Hindlimb muscle (tissue), 1 donor: ENCODE data around the gene GTF3C1. TPM values are rescaled to one million over a fixed set of nuclear protein-coding genes. Genes with fewer than 3 reads are reported as not detected.
"Not testable (repeated sequence)": the region's sequence is repeated elsewhere in the genome, so short reads cannot be mapped to it uniquely, and the experiment has no call there.

Source experiments
- DNase-seq: peaks from one replicate; pipeline ENCODE4 v3.0.0-alpha.2; 2013
- polyA plus RNA-seq: library from polyadenylated mRNA; unstranded; fragments of 120-200 nt; gene quantifications from one replicate; pipeline ENCODE4 v1.2.1, GENCODE V29; 2013; ENCODE audit not compliant: insufficient read length

GTF3C1 gene
- polyA plus RNA-seq, 1 donor: 53.4 TPM

DNA sequence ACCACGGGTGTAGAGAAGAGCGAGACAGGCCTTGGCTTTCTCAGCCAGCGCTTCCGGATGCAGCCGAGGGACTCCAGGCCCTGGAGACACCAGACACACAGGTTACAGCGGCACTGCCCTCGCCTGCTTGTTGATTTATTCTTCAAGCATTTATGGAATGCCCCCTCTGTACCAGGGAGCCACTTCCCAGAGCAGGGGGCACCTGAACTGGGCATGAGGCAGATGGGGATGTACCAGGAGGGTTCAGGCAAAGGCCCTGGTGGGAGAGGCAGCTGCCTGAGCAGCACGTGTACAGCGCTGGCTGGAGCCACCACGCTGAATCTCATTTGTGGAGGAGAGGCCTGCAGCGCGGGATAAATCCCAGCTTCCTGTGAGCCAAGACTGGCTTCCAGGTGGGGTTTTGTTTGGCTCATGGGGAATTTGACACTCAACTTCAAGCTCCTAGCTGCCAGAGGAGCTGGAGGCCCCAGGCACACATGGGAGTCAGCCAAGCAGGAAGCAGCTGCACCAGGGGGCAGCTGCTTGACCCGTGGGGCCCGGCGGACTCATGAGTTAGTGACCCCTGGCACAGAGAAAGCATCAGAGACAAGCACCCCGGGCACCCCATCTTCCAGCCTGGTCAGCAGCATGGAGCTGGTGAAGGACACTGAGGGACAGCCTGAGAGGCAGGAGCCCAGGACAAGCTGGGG is 88.1 kb downstream of the GTF3C1 start:
- peak; percentile 36 for DNase-seq

DNA sequence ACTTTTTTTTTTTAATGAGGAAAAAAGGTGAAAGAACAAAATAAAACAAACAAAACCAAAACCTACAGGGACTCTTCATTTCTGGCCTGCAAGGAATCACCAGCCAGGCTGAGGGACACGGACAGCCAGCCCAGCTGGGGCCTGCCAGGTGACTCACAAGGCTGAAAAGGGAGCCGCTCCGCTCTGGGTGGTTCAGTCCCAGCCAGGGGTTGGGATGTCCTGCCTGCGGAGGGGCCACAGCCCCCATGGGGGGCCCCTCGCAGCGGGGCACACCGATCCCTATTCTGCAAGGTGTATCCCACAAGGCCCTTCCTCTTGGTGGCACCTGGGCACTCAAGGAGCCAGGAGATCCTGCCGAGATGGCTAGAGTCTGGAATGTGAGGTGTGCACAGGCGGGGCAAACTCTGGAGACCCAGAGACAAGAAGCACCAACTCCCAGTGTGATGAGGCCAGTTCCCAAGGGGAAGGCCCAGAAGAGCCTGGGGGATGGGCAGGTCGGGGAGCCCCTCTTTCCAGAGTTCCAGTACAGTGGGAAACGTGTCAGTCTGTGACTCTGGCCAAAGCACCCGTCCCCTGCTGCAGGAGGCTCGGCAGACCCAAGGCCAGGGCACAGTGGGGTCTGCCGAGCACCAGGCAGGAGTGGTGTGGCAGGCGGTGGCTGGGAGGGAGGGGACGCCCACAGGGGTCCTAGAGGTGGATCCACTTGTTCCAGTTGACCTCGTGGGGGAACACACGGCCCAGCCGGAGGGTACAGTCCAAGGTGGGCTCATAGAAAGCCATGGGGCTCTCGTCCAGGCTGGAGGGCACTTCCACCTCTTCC is 88.8 kb downstream of the GTF3C1 start:
- DNase-seq: no peak

DNA sequence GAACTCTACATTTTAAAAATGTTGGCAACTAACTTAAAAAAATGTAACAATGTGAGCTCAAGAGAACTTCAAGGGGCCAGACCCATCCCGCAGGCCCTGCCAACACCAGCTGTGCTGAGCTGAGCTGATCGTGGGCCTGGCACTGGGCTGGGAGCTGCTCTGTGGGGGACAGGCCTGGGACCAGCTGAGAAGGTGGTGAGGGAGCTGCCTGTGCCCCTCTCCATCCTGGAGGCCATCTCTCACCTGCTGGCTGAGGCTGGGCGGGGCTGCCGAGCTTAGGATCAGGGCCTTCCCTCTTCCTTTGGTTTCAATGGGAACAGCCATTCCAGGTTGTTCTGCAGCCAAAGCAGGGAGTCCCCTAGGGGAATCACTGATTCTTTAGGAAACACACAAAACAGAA is 89.5 kb downstream of the GTF3C1 start:
- DNase-seq: no peak

DNA sequence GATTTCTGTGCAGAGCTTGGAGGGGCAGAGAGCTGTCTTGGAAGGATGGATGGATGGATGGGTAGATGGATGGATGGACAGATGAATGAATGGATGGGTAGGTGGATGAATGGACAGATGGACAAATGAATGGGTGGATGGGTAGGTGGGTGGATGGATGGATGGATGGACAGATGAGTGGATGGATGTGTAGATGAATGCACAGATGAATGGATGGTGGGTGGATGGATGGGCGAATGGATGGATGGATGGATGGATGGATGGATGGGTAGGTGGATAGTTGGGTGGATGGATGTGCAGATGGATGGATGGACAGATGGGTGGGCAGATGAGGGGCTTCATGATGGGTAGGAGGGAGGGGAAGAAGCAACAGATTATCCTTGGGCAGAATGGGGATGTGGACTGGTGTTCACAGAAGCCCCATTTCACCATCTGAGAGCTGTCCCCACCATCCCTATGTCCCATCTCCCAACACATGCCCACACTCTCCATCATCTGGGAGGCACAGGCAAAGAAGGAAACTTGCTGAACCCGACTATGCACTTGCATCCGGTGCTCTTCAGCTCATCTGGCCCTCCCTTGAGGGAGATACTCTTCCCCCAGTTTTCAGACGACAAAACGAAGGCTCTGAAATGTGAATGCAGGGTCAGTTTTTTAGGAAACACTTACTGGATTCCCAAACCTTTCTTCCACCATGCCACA is 90.6 kb downstream of the GTF3C1 start:
- no peak for DNase-seq

DNA sequence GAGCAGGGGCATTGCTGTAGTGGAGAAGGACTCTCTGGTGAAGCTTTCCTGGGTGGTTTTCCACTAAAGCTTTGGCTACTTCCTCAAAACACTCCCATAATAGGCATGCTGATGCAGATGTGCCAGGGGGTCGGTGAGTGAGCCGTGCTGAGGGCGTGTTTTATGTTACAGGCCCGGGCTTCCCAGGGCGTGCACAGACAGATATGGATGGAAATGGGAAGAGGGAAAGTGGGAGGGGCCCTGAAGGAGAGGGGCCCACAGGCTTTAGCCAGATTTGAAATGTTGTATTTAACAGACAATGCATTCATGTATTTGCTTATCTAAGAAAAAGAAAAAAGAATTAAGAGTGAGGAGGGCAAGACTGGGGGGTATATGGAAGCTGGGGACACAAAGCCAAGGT is 91.5 kb downstream of the GTF3C1 start:
- DNase-seq: no peak

DNA sequence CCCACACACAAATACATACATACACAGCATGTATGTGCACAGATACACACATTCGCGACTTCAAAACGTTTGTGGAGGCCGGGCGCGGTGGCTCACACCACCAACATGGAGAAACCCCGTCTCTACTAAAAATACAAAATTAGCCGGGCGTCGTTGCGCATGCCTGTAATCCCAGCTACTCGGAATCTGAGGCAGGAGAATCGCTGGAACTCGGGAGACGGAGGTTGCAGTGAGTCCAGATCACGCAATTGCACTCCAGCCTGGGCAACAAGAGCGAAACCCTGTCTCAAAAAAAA is 92.2 kb downstream of the GTF3C1 start:
- not testable (repeated sequence) for DNase-seq

DNA sequence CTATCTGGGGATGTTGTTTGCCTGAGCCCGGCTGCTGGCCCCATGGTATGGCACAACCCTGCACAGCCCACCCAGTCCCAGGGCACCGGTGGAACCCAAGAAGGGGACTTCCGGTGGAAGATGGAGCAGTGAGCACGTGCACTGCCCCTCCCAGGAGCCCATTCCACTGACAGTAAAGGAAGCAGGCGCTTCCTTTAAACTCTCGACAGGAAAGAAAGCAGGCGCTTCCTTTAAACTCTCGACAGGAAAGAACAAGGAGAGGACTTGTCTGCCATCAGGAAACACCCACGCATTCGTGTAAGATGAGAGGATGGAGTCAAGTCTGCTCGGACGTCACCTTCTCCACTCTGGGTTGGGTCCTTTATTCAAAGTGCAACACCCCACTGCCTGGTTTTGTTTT is 94.0 kb downstream of the GTF3C1 start:
- DNase-seq: no peak

DNA sequence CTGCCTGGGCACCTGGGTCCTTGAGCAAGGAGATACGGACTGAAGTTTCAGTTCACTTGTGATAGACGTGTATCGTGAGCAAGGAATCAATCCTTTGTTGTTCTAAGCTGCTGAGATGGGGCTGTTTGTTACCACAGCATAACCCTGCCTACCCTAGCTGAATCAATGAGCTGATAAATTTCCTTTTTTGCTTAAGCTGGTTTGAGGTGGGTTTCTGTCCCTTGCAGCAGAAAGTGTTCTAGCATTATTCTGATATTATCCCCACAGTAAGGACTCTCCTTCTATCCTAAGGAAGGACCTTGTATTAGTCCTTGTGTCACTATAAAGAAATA is 96.3 kb downstream of the GTF3C1 start:
- DNase-seq: no peak

DNA sequence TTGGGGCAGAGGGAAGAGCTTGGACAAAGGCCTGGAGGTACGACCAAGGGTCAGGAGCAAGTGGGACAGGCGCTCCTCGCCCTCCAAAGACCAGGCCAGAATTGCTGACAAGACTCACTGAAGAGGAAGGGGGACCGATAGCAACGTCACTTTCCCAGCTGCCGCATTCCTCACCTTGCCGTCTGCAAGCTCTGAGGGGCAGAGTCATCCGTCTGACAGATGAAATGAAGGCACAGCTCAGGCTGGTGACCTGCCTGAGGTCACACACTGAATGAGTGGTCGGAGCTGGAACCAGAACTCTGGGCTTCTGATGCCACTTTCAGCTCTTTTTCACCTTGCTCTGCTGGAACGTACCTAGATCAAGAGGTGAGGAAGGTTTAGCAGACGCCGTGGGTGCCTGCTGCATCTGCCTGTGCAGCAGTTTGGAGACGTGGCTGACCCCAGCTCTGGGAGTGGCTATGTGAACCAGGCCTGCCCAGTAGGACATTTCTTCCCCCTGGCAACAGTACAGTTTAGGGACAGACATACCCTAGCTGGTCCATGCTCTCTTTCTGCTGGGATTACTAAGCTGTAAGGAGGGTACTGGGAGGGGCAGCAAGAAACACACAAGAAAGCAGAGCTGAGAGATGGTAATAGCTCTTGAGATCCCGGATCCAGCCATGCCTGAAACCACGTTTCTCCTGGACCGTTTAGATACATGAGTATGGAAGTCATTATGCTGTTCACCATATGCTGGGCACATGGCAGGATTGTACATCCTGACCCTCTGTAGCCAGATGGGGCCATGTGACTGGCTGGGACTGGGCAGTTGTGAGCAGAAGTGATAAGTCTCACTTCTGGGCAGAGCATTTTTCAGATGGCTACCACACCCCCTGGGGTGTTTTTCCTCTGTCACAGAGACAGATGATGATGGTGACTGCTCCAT is 96.9 kb downstream of the GTF3C1 start:
- DNase-seq: no peak

DNA sequence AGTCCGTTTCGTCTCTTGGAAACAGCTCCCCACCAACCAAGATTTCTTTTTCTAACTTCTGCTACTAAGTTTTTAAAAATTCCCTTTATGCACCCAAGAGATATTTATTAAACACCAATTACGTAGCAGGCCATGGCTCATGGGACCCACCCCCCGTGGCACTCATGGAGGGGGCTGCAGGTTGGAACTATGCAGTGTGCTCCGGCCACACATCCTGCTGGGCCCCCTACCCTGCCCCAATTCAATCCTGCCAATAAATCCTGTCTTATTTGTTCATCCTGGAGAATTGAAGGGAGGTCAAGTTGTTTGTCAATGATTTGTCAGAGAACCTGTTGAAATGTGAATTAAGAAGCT is 99.5 kb downstream of the GTF3C1 start:
- no peak for DNase-seq

DNA sequence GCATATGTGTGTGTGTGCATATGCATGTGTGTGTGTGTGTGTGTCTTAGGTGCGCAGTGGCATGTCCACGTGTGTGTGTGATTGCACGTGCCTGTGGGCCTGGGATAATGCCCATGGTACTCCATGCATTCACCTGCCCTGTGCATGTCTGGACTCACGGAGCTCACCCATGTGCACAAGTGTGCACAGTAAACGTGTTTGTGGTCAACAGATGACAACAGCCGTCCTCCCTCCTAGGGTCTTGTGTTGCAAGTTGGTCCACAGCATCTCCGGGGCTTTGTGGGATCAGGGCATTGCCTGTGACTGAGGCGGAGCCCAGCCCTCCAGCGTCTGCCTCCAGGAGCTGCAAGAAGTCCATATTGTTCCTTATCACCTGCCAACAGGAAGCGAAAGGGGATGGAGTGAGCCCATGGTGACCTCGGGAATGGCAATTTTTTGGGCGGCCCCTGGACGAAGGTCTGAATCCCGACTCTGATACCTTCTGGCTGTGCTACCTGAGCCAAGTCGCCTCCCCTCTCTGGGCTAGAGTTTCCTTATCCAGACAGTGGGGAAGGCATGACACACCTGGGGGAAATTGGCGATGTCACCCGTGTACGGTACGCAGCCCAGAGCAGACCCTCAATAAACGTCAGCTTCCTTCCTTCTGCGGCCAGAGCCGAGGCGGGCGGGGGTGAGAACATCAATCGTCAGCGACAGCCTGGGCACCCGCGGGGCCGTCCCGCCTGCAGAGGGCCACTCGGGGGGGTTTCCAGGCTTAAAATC is 100.1 kb downstream of the GTF3C1 start:
- no peak for DNase-seq

DNA sequence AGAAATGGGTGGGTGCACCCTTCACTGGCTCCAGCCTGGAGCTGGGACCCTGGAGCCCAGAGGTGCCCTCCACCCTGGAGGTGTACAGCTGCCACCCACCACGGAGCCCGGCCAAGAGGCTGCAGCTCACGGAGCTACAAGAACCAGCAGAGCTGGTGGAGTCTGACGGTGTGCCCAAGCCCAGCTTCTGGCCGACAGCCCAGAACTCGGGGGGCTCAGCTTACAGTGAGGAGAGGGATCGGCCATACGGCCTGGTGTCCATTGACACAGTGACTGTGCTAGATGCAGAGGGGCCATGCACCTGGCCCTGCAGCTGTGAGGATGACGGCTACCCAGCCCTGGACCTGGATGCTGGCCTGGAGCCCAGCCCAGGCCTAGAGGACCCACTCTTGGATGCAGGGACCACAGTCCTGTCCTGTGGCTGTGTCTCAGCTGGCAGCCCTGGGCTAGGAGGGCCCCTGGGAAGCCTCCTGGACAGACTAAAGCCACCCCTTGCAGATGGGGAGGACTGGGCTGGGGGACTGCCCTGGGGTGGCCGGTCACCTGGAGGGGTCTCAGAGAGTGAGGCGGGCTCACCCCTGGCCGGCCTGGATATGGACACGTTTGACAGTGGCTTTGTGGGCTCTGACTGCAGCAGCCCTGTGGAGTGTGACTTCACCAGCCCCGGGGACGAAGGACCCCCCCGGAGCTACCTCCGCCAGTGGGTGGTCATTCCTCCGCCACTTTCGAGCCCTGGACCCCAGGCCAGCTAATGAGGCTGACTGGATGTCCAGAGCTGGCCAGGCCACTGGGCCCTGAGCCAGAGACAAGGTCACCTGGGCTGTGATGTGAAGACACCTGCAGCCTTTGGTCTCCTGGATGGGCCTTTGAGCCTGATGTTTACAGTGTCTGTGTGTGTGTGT is 100.9 kb downstream of the GTF3C1 start:
- no peak for DNase-seq

DNA sequence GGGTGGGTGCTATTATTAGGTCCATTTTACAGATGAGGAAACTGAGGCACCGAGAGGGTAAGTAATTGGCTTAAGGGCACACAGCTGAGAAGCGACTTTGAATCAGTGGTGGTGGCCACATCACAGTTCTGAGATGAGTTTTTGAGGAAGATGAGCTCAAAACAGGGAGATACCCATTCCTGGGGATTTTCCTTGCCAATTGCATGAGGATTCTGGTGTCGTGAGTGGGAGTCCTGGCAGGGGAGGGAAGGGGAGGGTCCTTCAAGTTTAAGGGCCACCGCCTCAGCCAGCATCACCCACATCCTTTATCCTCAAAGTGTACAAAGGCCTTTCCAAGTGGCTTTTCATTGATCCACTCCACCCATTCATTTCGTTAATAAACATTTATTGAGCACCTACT is 102.4 kb downstream of the GTF3C1 start:
- DNase-seq: no peak

DNA sequence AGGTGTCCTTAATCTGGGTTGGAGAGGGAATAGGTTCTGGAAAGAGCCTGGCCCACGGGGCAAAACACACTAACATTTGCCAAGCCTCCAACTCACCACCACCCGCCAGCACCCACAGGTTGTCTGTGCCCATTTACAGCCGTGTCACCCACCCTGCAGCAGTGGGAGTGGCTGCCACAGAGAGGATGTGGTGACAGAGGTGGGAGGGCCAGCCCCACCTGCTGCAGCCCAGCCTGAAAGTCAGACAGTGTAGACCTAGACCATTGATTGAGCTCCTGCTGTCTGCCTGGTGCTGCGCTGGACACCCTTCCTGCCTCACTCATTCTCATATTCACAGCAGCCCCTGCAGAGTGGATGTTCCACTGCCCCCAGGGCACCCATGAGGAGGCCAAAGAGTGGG is 103.0 kb downstream of the GTF3C1 start:
- DNase-seq: no peak

DNA sequence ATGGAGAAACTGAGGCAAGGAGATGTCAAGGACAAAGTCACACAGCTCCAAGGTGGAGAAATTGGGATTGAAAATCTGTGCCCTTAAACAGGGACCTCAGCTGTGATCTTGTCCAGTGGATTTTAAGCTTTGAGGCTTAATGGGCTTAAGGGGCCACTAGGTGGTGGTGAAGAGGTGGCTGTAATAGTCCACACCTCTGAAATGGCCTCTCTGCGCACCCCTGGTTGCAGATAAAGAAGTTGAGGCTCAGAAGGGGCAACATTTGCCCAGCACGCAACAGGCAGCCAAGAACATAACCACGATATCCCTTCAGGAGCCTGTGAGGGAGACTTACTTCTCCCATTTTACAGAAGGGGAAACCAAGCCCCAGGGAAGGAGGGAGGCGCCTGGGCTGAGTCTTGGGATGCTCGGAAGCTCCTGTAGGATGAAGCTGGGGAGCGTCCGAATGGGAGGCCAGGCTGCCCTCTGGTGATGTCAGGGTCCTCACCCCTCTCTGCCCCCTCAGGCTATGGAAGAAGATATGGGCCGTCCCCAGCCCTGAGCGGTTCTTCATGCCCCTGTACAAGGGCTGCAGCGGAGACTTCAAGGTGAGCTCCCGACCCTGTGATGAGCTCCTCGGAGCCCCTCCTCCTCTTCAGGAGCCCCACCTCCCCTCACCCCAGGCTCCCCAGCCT is 104.1 kb downstream of the GTF3C1 start:
- DNase-seq: no peak

DNA sequence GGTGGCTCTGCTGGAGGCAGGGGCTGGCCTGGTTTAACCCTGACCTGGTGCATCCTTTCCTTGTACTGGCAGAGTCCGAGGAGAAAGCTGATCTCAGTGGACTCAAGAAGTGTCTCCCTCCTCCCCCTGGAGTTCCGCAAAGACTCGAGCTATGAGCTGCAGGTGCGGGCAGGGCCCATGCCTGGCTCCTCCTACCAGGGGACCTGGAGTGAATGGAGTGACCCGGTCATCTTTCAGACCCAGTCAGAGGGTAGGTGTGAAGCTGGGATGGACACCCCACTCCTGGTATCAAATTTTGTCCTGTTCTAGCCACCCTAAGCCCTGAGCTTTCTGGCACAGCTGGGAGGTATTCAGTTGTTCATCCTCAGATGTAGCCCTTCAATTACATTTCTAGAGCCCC is 105.2 kb downstream of the GTF3C1 start:
- no peak for DNase-seq

DNA sequence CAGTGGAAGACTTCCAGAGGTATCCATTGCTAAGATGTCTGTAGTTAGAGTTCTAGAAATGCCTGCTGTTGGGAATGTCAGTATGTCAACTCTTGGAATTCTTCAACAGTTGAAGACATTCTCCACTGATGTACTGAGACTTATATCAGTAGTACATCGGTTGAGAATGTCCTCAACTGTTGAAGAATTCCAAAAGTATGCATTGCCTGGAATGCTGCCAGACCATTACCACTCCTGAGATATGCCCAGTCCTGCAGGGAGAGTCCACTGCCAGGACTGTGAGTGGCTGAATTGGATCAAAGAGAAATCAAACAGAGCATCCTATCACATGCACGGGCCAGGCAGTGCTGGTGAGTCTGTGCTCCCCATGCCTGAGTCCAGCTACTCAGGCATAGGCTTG is 105.7 kb downstream of the GTF3C1 start:
- DNase-seq: no peak

DNA sequence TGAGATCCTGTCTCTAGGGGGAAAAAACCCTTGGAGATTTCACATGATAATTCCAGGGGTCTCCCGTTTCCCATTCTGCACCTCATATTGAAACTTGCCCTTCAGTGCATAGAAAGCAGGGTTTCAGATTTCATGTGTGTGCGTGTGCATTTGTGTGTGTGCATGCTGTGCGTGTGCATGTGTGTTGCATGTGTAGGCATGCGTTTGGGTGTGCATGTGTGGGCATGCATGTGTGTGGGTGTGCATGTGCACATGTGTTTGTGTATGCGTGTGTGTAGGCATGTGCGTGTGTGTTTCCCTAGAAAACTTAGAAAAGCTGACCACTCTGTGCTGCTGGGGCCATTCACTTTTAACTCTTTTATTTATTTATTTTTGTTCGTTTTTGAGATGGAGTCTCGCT is 107.7 kb downstream of the GTF3C1 start:
- DNase-seq: no peak

DNA sequence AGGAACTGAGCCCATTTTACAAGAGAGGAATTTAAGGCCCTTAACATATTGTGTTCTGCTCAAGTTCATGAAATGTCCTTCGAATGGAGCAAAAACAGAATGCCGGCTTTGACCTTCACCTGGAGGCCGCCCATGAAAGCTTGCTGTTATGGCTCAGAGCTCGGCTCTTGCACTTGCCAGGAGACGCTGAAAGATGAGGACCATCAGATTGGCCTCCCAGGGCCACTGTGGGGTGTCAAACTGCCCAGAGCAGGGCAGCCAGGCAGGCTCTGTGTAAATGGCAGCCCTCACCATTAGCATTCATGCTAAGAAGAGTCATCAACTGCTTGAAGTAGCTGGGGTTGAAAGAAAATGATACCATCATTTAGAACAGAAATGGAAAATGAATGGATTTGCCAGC is 108.4 kb downstream of the GTF3C1 start:
- no peak for DNase-seq

DNA sequence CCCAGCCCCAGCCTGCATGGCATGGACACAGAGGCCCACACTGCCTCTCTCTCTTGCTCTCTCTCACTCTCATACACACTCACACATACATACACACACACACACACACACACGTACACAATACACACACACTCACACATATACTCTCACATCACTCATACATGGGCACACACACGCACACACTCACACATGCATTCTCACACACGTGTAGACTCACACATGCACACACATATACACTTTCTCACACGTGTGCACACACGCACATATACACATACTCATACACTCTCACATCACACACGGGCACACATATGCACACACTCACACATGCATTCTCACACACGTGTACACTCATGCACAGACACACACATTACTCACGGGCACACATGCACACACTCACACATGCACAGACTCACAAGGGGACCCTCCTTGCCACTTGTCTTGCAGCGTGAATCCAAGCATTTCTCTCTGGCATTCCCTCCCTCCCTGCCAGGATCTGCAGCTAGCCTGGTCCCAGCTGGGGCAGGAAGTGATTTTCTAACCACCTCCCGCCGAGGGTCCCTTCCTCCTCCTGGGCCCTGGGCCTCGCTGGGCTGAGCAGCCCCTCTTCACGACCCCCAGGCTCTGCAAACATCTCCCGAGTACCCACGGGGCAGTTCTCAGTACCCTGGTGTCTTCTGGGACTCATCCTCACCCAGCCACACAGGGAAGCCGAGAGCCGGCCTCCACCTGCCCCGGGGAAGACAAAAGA is 110.3 kb downstream of the GTF3C1 start:
- no peak for DNase-seq
